Activated naive CD4-positive, alpha-beta T cell treated with Interleukin-2 at 50 U/mL for 16 hours (primary cell): ENCODE data around the gene UNC13B.
"Not testable (repeated sequence)": the region's sequence is repeated elsewhere in the genome, so short reads cannot be mapped to it uniquely, and the experiment has no call there.

Experiments
- DNase-seq: peaks from one replicate; pipeline ENCODE4 v3.0.0-alpha.2; 2020

The UNC13B gene

DNA sequence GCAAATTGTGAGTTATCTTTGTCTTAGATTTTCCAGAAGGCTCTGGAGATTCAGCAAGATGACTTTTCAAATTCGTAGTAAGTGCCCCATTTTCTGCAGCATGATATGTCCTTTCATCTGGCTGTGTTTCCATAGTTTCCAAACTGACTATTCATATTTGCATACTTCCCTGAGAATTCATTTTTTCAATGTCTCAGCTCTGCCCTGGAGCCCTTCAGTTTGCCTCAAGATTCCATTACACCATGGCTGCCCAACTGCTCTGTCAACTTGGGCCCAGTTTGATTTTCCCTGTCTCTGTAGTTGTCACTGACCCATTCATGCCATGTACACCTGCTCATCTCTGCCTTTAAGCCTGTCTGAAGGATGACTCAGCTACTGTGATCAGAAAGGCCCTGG is 233.9 kb downstream of the UNC13B start:
- DNase-seq, result no peak

DNA sequence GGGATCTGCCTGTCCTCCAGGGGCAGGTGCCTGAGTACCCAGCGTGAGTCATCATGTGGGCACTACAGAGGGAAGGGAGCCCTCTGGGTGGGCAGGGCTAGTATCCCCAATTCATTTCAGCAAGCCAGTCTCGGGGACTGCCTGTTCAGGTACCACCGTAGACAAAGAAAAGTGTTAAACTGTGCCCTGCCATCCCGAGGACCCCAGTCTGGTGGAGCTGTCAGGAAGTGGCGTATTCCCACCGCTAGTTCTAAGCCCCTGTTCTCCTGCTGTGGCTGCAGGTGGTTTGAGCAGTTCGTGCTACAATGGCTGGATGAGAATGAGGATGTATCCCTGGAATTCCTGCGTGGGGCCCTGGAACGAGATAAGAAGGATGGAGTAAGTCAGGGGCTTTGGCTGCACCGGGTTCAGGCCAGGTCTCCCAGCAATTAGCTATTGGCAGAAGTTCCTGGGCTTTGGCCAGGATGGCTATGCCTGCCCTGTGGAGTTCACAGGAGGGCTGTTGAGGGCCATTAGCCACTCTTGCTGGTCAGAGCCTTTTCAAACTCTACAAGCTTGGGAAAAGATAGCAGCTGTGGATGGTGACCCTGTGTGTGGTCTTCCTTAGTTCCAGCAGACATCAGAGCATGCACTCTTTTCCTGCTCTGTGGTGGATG is 234.9 kb downstream of the UNC13B start:
- DNase-seq, result no peak

DNA sequence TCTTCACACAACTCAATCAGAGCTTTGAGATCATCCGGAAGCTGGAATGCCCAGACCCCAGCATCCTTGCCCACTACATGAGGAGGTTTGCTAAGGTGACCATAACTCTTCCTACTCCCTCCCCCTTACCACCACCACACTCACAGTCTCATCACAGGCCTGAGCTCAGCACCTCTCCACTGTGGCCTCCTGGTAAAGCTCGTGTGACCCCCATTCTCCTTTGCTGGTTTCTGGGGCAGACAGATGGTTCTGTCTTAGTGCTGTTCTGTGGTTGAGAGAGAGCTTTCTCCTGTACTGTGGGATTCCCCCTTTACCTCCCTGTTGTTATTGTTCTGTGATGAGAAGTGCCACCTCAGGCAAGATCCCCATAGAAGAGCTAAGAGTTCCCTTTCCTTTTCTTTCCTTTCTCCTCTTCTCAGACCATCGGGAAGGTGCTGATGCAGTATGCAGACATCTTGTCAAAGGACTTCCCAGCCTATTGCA is 235.4 kb downstream of the UNC13B start:
- no peak for DNase-seq

DNA sequence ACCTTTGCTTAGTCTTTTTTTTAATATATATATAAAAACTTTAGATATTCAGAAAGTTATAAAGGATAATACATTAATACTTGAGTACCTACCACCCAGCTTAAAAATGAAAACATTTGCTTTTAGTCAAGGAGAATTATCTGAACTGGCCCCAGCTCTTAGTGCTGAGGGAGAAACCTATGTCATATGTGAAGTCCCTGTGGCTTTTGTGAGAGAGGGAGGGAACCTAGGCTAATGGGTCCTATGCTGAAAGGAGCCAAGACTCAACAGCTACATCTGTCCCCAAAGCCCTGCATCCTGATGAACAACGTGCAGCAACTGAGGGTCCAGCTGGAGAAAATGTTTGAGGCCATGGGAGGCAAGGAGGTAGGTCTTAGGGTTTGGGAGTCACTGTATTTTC is 236.1 kb downstream of the UNC13B start:
- DNase-seq, result no peak

DNA sequence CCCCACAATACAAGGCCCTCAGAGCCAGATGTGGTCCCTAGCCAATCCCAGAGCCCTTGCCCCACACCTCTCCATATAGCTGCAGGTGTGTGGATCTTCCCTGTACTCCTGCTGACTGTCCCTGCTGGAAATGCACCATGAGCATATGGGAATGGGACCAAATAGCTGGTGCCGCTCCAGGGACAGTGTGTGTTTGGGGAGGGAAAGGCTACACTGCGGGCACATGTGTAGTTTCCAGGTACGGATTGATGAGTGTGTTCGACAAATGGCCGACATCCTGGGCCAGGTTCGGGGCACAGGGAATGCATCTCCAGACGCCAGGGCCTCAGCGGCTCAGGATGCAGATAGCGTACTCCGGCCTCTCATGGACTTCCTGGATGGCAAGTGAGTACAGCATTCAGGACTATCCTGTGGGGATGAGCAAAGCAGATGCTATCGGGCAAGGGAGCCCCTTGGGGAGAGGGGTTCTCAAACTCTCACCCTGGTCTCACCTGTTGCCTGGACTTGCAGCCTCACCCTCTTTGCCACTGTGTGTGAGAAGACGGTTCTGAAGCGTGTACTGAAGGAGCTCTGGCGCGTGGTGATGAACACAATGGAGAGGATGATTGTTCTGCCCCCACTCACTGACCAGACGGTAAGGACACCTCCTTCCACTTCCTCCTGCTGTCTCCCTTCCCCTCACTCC is 237.0 kb downstream of the UNC13B start:
- no peak for DNase-seq

DNA sequence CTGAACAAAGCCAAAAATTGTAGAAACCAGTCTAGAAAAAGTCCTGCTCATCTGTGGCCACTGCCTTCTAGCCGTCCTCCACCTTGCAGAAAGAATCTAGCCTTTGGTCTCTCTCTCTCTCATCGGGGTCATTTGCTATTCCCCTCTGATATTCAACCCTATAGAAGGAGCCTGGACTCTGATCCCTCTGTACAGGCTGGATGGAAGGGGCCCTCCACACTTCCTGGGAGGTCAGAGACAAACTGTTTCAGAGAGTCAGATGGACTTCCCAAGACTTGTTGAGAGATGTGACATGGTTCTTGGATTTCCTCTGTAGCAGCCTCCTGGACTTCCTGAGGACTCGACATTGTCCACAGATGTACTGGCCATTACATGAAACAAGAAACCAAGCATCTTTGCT is 243.1 kb downstream of the UNC13B start:
- no peak for DNase-seq

DNA sequence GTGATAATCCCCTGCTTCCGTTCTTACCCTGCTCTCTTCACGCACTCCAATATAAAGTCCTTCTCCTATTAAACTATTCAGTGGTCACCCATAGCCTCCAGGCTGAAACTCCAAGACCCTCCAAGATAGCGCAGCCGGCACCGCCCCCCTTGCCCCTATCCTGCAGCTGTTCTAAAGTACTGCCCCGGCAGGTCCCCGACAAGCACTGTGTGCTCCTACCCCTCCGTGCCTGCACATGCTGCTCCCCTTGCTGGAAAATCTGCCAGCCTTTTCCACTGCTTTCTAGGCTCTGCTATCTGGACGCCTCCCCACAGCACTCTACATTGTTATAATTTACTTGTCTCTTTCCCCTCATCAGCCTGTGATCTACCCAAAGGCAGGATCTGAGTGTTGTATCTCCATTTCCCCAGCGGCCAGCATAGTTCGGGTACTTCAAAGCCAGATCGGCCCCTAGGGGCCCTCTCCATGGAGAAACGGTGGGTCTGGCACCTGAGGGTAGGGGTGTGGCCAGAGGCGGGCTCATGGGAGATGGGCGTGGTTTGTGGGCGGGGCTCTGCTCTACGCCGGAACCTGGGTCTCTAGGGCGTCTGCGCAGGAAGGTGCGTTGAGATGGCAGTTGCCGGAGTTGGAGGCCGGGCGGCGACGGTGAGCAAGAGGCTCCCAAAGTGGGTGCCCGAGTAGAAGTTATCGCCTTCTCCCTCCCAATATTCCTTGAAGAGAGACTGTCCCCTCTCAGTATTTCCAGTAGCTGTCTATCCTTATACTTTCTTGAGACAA is 244.6 kb downstream of the UNC13B start:
- DNase-seq, result peak; percentile 19

DNA sequence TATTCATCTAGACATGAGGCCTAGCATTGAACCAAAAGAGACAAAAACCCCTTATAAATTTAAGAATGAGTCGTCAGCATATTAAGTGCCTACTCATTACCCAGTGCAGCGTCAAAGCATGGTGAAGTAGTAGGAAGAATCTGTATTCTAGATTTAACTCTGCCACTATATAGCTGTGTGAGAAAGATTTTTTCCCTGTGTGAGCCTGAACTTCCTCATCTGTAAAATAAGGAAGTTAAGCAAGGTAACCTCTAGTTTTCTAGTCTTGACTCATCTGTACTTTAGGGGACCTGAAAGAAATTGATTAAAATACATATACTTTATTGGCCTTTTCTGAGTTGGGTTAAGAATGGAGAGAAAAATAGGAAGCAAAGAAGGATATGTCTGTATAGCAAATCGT is 246.0 kb downstream of the UNC13B start:
- no peak for DNase-seq

DNA sequence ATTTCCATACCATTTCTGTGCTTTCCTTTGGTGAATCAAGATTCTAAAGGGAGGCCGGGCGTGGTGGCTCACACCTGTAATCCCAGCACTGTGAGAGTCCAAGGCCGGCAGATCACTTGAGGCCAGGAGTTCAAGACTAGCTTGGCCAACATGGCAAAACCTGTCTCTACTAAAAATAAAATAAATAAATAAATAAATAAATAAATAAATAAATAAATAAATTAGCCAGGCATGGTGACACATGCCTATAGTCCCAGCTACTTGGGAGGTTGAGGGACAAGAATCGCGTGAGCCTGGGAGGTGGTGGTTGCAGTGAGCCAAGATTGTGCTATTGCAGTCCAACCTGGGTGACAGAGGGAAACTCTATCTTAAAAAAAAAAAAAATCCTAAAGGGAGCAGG is 247.6 kb downstream of the UNC13B start:
- not testable (repeated sequence) for DNase-seq

DNA sequence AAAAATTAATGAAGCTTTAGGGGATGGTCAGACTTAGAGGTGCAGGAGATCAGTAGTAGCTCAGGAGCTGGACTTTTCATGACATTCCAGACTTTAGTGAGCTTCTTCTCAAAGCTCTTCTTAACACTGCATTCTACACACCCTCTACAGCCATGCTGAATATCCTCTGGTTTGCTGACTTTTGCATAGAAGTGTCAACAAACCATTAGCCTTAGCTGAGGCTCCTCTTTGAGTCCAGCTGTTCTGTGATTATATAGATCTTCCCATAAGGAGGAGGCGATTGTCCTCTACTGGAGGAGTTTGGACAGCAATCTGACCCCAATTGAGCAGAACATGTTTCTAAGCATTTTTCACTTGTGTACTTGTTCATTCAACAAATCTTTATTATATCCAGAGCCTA is 253.1 kb downstream of the UNC13B start:
- DNase-seq, result no peak

DNA sequence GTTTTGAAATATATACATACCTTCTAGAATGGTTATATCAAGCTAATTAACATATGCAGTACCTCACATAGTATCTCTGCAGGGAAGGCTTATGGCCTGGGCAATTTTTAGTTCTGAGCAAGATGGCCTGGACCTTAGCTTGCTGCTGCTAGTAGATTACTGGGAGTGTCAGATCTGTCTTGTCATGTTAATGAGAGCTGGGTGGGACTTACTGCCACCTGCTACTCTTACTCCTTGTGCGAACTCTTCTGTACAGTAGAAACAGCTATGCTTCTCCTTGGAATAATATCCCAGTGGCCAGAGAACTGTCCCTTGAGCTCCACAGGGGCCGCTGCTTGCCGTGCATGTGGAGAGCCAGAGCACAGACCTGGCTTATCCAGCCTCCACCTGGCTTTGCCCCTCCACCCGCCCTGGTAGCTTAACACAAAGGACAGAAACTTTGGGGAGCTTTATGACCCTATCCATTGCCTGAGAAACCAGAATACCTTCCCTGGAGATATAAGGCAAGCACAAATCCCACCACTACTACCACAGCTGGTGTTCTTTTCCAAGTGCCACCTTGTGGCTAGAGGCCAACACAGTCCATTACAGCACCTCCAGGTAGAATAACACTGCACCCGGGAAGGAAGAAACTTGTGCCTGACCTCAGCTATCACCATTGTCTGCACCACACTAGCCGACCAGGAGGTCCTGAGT is 253.7 kb downstream of the UNC13B start:
- no peak for DNase-seq

DNA sequence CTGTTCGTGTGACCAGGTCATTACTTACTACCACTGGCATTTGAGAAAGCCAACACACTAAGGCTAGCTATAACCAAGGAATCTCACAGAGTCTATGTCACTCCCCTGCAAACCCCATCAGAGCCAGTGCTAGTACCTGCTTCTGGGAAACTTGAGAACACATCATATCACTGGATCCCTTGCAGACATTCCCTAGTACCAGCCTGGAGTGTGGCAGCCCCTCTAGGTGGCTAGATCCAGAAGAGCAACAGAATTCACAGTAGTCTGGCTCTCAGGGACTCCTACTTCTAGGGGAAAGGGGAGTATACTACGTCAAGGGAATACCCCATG is 254.3 kb downstream of the UNC13B start:
- DNase-seq, result no peak

DNA sequence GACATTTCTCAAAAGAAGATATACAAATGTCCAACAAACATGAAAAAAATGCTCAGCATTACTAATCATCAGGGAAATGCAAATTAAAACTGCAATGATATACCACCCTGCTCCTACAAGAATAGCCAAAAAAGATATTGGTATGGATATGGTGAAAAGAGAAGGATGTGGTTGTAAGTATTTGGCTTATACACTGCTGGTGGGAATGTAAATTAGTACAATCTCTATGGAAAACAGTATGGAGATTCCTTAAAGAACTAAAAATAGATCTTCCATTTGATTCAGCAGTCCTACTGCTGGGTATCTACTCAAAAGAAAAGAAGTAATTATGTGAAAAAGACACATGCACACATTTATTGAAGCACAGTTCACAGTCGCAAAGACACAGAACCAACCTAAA is 260.5 kb downstream of the UNC13B start:
- no peak for DNase-seq

DNA sequence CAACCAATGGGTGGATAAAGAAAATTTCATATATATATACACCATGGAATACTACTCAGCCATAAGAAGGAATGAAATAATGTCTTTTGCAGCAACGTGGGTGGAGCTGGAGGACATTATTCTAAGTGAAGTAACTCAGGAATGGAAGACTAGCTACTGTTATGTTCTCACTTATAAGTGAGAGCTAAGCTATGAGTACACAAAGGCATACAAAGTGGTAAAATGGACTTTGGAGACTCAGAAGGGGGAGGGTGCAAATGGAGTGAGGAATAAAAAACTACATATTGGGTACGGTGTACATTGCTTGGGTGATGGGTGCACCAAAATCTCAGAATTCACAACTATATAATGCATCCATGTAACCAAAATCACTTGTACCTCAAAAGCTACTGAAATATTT is 260.9 kb downstream of the UNC13B start:
- no peak for DNase-seq

DNA sequence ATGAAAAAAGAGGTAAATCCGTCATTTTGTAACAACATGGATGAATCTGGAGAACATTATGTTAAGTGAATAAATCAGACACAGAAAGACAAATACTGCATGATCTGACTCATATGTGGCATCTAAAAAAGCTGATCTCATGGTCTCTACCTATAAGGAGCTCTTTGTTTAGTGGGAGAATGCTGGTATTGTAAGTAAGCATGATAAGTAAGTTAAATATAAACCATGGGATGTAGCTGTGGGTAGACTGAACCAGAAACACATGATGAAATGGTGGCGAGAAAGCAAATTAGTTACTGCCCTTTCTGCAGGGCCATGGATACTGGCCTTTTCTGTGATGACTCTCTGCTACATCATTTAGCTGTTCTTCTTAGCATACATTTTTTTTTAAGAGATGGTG is 261.7 kb downstream of the UNC13B start:
- no peak for DNase-seq

DNA sequence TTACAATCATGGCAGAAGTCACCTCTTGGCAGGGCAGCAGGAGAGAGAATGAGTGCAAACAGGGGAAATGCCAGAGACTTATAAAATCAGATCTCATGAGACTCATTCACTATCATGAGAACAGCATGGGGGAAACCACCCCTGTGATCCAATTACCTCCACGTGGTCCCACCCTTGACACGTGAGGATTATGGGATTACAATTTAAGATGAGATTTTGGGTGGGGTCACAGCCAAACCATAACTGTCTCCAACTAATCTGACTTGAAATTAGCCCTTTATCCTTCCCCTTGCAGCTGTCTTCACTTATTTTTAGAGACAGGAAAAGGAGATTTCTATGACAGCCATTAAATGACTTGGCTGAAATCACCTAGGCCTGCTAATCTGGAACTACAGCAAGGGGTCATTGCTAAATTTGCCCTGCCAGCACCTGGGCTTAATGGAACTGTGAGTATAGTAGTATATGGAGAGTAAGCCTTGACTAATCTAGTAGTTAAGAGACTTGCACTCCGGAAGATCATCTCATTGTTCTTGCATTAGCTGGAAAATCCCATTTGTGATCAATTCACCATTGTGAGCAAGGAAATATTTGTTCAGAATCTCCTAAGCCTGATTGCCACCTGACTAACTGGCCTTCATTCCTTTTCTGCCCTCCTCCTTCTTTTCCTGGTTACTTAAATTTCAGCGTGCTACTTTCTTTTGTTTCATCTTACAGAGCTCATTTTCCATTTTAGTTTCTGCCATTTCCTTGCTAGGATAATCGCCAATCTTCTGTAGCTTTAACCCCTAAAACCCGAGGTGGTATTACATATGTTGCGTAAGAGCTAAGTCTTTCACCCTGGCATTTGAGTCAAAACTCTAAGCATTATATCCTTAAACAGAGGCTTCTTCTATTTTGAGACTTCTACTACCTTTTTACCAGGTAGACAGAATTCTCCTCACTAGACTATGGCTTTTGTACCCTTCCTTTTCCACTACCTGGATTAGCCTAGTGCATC is 262.8 kb downstream of the UNC13B start:
- DNase-seq, result no peak

DNA sequence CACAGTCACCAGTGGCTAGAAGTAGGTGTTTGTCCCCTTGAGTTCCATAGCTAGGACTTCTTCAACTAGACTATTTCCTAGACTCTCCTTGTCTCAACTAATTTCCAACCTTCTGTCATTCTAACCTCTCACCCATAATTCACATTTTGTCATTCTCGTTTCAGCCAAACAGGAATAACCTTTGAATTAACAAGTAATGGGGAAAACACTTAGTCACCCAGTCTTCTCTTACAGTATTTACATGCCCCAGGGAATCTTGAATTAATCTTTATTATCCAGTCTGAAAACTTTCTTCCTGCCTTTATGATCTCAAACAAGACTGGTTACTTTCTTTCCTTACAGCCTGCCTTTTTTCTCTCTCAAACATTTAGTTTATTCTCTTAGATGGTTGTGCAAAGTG is 264.8 kb downstream of the UNC13B start:
- no peak for DNase-seq

DNA sequence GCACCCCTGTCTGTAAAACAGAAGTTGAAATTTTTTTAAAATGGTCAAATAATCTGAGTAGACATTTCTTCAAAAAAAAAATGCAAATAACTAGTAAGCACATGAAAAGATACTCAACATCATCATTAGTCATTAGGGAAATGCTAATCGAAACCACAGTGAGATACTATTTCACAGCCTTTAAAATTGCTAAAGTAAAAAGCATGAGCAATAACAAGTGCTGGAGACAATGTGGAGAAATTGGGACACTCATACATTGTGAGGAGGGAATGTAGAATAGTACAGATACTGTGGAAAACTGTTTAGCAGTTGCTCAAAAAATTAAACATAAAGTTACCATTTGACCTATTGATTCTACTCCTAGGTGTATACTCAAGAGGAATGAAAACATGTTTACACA is 269.7 kb downstream of the UNC13B start:
- DNase-seq, result no peak

DNA sequence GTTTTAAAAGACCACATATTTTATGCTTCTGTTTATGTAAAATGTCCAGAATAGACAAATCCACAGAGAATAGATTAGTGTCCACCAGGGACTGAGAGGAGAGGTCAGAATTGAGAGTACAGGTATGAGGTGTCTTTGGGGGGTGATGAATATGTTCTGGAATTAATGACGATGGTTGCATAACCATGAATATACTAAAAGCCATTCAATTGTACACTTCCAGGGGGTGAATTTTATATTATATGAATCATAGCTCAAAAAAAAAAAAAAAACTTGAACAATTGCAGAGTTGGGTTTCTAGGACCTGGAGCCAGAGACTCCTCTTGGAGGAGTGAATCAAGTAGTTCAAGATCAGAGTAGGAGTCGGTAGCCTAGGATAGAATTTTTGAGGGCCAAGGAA is 270.3 kb downstream of the UNC13B start:
- no peak for DNase-seq

DNA sequence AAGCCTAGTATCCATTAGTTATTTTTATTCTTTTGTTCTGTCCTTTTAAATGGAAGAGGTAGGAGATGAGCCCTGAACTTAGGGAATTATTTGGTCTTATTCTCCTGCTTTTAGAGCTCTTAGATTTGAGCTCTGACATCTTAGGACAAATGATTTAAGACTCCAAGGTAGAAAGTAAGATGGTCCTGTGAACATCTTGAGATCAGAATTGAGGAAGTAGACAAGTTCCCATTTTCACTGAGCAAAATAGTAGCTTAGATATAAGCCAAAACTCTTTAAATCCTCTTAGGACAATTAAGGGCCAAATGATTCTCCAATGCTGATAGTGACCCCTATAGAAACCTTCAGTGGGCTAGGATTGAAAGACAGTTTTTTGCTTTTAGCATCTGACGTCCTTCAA is 275.1 kb downstream of the UNC13B start:
- no peak for DNase-seq

DNA sequence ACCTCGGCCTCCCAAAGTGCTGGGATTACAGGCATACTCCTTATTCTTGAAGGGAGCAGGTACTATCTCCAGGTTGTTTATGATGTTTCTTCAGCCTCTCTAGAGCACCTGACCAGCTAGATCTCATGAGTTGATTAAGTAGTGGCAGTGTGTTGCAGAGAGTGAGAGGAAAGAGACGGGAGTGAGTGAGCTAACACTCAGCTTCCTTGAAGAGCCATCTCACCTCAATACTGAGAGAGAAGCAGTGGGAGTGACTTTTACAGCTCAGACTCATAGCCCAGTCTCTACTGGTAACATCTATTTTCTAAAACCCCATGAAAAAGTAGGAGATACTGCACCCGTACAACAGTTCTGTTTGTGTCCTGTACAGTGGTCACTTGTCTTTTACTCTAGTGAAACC is 284.2 kb downstream of the UNC13B start:
- DNase-seq, result no peak

DNA sequence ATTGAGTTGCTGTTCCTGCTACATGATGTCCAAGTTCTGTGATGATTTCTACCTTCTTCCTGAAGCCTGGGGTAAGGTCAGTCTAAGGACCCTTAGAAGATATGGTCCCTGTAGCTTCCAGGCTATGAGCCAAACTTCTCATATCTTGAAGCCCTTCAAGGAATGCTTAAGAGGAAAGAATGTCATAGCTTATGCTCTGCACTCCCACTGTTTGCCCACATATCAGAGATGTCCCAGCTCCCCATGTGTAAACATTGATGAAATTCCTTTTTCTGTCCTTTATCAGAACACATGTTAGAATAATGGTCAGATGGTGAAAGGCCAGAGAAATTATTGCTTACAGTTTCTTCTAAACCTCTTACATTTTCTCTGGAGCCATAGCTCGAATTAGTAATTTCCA is 286.7 kb downstream of the UNC13B start:
- no peak for DNase-seq
